Measurements from ENCODE around the gene AGO1. TPM values are rescaled to one million over a fixed set of nuclear protein-coding genes. Genes with fewer than 3 reads are reported as not detected.
A peak's percentile ranks its signal among the peaks of the same experiment; 100 is the strongest.

The AGO1 gene
- polyA plus RNA-seq (2012; ENCODE audit: low read depth, missing spikeins), result 6.4 TPM

- TF ChIP-seq PAX5 (IDR thresholded peaks at IDR 0.05; ENCODE audit: insufficient read depth, low read length, severe bottlenecking), result peak; percentile 83
- no peak for TF ChIP-seq SPI1 (IDR thresholded peaks at IDR 0.05; ENCODE audit: low read depth, low read length)
- TF ChIP-seq POU2F2 (IDR thresholded peaks at IDR 0.05; ENCODE audit: low read depth, low read length), result no peak
- 0 out of 2 replicates have a peak, but pooled peaks have one; percentile 24 for TF ChIP-seq POLR2A (IDR thresholded peaks at IDR 0.05; ENCODE audit: low read depth, low read length)
- no peak for TF ChIP-seq TAF1 (IDR thresholded peaks at IDR 0.05; ENCODE audit: low read depth, low read length)
- DNase-seq (ENCODE audit: insufficient read length, low spot score), result peak; percentile 99
- peak; percentile 89 for FAIRE-seq
Observed at GRCh38 chr1:35882945-35883634, at the start of gene AGO1. Gene AGO1 (plus strand): TSS chr1:35883209. CDS start chr1:35883422, 213 bp downstream.

- no peak for DNase-seq (ENCODE audit: insufficient read length, low spot score)
- no peak for FAIRE-seq
- TF ChIP-seq POLR2AphosphoS5 (IDR thresholded peaks at IDR 0.05; ENCODE audit: low read depth, low read length) (no peak), POLR2A (IDR thresholded peaks at IDR 0.05; ENCODE audit: low read depth, low read length) (no peak), TAF1 (IDR thresholded peaks at IDR 0.05; ENCODE audit: low read depth, low read length) (no peak), POU2F2 (IDR thresholded peaks at IDR 0.05; ENCODE audit: low read depth, low read length) (no peak), PAX5 (IDR thresholded peaks at IDR 0.05; ENCODE audit: insufficient read depth, low read length, severe bottlenecking) (no peak), SPI1 (IDR thresholded peaks at IDR 0.05; ENCODE audit: low read depth, low read length) (no peak)
Observed at GRCh38 chr1:35833395-35833794, 49.6 kb upstream of the AGO1 start.

- TF ChIP-seq PAX5 (IDR thresholded peaks at IDR 0.05; ENCODE audit: insufficient read depth, low read length, severe bottlenecking) (no peak), POU2F2 (IDR thresholded peaks at IDR 0.05; ENCODE audit: low read depth, low read length) (no peak), SPI1 (IDR thresholded peaks at IDR 0.05; ENCODE audit: low read depth, low read length) (no peak), TAF1 (IDR thresholded peaks at IDR 0.05; ENCODE audit: low read depth, low read length) (no peak), POLR2AphosphoS5 (IDR thresholded peaks at IDR 0.05; ENCODE audit: low read depth, low read length) (no peak), POLR2A (IDR thresholded peaks at IDR 0.05; ENCODE audit: low read depth, low read length) (no peak)
- no peak for DNase-seq (ENCODE audit: insufficient read length, low spot score)
- no peak for FAIRE-seq
Observed at GRCh38 chr1:35834218-35834617, 48.8 kb upstream of the AGO1 start.

GRCh38 chr1:35835398-35835797 is 47.6 kb upstream of the AGO1 start:
- FAIRE-seq (no peak), DNase-seq (ENCODE audit: insufficient read length, low spot score) (no peak)
- TF ChIP-seq POU2F2 (IDR thresholded peaks at IDR 0.05; ENCODE audit: low read depth, low read length), result no peak

GRCh38 chr1:35836734-35837133 is 46.3 kb upstream of the AGO1 start:
- no peak for FAIRE-seq
- no peak for DNase-seq (ENCODE audit: insufficient read length, low spot score)
- TF ChIP-seq PAX5 (IDR thresholded peaks at IDR 0.05; ENCODE audit: insufficient read depth, low read length, severe bottlenecking) (no peak), POU2F2 (IDR thresholded peaks at IDR 0.05; ENCODE audit: low read depth, low read length) (no peak), POLR2A (IDR thresholded peaks at IDR 0.05; ENCODE audit: low read depth, low read length) (no peak), TAF1 (IDR thresholded peaks at IDR 0.05; ENCODE audit: low read depth, low read length) (no peak), POLR2AphosphoS5 (IDR thresholded peaks at IDR 0.05; ENCODE audit: low read depth, low read length) (no peak), SPI1 (IDR thresholded peaks at IDR 0.05; ENCODE audit: low read depth, low read length) (no peak)

GRCh38 chr1:35838693-35839245 is 44.2 kb upstream of the AGO1 start:
- FAIRE-seq (no peak), DNase-seq (ENCODE audit: insufficient read length, low spot score) (no peak)
- TF ChIP-seq SPI1 (IDR thresholded peaks at IDR 0.05; ENCODE audit: low read depth, low read length), result no peak
- TF ChIP-seq TAF1 (IDR thresholded peaks at IDR 0.05; ENCODE audit: low read depth, low read length), result no peak
- no peak for TF ChIP-seq POLR2AphosphoS5 (IDR thresholded peaks at IDR 0.05; ENCODE audit: low read depth, low read length)
- TF ChIP-seq POU2F2 (IDR thresholded peaks at IDR 0.05; ENCODE audit: low read depth, low read length), result no peak
- TF ChIP-seq POLR2A (IDR thresholded peaks at IDR 0.05; ENCODE audit: low read depth, low read length), result no peak
- TF ChIP-seq PAX5 (IDR thresholded peaks at IDR 0.05; ENCODE audit: insufficient read depth, low read length, severe bottlenecking), result no peak

- FAIRE-seq (no peak), DNase-seq (ENCODE audit: insufficient read length, low spot score) (no peak)
- TF ChIP-seq TAF1 (IDR thresholded peaks at IDR 0.05; ENCODE audit: low read depth, low read length) (no peak), POLR2AphosphoS5 (IDR thresholded peaks at IDR 0.05; ENCODE audit: low read depth, low read length) (no peak), PAX5 (IDR thresholded peaks at IDR 0.05; ENCODE audit: insufficient read depth, low read length, severe bottlenecking) (no peak), POLR2A (IDR thresholded peaks at IDR 0.05; ENCODE audit: low read depth, low read length) (no peak), POU2F2 (IDR thresholded peaks at IDR 0.05; ENCODE audit: low read depth, low read length) (no peak), SPI1 (IDR thresholded peaks at IDR 0.05; ENCODE audit: low read depth, low read length) (no peak)
Observed at GRCh38 chr1:35844826-35845225, 38.2 kb upstream of the AGO1 start.

- no peak for FAIRE-seq
- TF ChIP-seq PAX5 (IDR thresholded peaks at IDR 0.05; ENCODE audit: insufficient read depth, low read length, severe bottlenecking), result no peak
- no peak for TF ChIP-seq POU2F2 (IDR thresholded peaks at IDR 0.05; ENCODE audit: low read depth, low read length)
- no peak for TF ChIP-seq TAF1 (IDR thresholded peaks at IDR 0.05; ENCODE audit: low read depth, low read length)
- TF ChIP-seq POLR2A (IDR thresholded peaks at IDR 0.05; ENCODE audit: low read depth, low read length), result no peak
- TF ChIP-seq SPI1 (IDR thresholded peaks at IDR 0.05; ENCODE audit: low read depth, low read length), result no peak
- TF ChIP-seq POLR2AphosphoS5 (IDR thresholded peaks at IDR 0.05; ENCODE audit: low read depth, low read length), result no peak
- no peak for DNase-seq (ENCODE audit: insufficient read length, low spot score)
Observed at GRCh38 chr1:35845766-35846165, 37.2 kb upstream of the AGO1 start.

GRCh38 chr1:35847935-35848565 is 35.0 kb upstream of the AGO1 start:
- FAIRE-seq (no peak), DNase-seq (ENCODE audit: insufficient read length, low spot score) (no peak)
- TF ChIP-seq POLR2AphosphoS5 (IDR thresholded peaks at IDR 0.05; ENCODE audit: low read depth, low read length) (no peak), POLR2A (IDR thresholded peaks at IDR 0.05; ENCODE audit: low read depth, low read length) (no peak), SPI1 (IDR thresholded peaks at IDR 0.05; ENCODE audit: low read depth, low read length) (no peak), TAF1 (IDR thresholded peaks at IDR 0.05; ENCODE audit: low read depth, low read length) (no peak), PAX5 (IDR thresholded peaks at IDR 0.05; ENCODE audit: insufficient read depth, low read length, severe bottlenecking) (no peak)
